Left lung (tissue), 14 donors: ENCODE data around the gene FGF22. TPM values are rescaled to one million over a fixed set of nuclear protein-coding genes. Genes with fewer than 3 reads are reported as not detected.

Source experiments
- ATAC-seq: fragments of 200-7000 bp; cut with Tn5 transposase; one replicate; pipeline ENCODE4 v1.9.1; 2020; ENCODE audit warnings: moderate library complexity
- DNase-seq, 4 donors: peaks; one replicate each; pipeline ENCODE4 v3.0.0-alpha.2; 2013 to 2020
- H3K27ac ChIP-seq, 2 donors: fragments of 200-600 bp; sonication (generic) in 1 of 2; one replicate each; pipeline versions ENCODE4 v1.5.0 to v1.8.0; 2020 to 2021
- H3K27me3 ChIP-seq, 2 donors: fragments of 200-600 bp; sonication (generic) in 1 of 2; one replicate each; pipeline versions ENCODE4 v1.5.0 to v1.8.0; 2020 to 2021
- H3K36me3 ChIP-seq, 2 donors: fragments of 200-600 bp; sonication (generic) in 1 of 2; one replicate each; pipeline versions ENCODE4 v1.5.0 to v1.8.0; 2020 to 2021
- H3K4me1 ChIP-seq, 2 donors: fragments of 200-600 bp; one replicate each; pipeline ENCODE4 v1.8.0; 2021
- H3K4me3 ChIP-seq, 2 donors: fragments of 200-600 bp; sonication (generic) in 1 of 2; one replicate each; pipeline versions ENCODE4 v1.5.0 to v1.8.0; 2020 to 2021; ENCODE audit warnings: mild to moderate bottlenecking in 1 of 2
- H3K9me3 ChIP-seq, 2 donors: fragments of 200-600 bp; sonication (generic) in 1 of 2; one replicate each; pipeline versions ENCODE4 v1.5.0 to v1.8.0; 2020 to 2021
- CTCF ChIP-seq, 2 donors: fragments of 200-600 bp; sonication (generic) in 1 of 2; IDR thresholded peaks; one replicate each; pipeline versions ENCODE4 v1.5.0 to v1.8.0; 2021; ENCODE audit warnings: antibody characterized with exemption in 2 of 2
- intact Hi-C, 2 donors: fragments of 100-400 bp; cut with DNase I; formaldehyde crosslinking; loops; one replicate each; pipeline versions ENCODE4 v1.11.2 to v1.14.2; 2022
- long read RNA-seq, 12 donors: library from polyadenylated mRNA in 2 of 12; unstranded in 2 of 12; transcript quantifications; one replicate each; pipeline ENCODE4 v2.0.0 and lab custom pipeline, GENCODE V29; 2019 to 2026
- polyA plus RNA-seq, 6 donors: library from polyadenylated mRNA; unstranded; fragments of 120-200 nt; gene quantifications; one replicate each; pipeline ENCODE4 v1.2.1, GENCODE V29; 2013; ENCODE audit not compliant: insufficient read length in 6 of 6
- total RNA-seq, 2 donors: library from RNA; stranded (reverse); fragmentation: NEBNext Ultra II Directional; extraction: Animal tissue kit (Norgen Biotek cat#: 25700); gene quantifications; one replicate each; pipeline ENCODE4 v1.2.1, GENCODE V29; 2021
- donor health status: DM: no; HTN: yes; CAD: no.
- donor health status: DM: no; HTN: no; CAD: no.

FGF22 gene
- total RNA-seq (under 1 TPM; 0.21 to 0.29 TPM), polyA plus RNA-seq (under 1 TPM; 0.22 to 0.48 (median 0.35) TPM)
- long read RNA-seq, donor 1, result 0 reads
- long read RNA-seq, donor 2, result 0 reads
- long read RNA-seq, donor 3, result 0 reads
- long read RNA-seq, donor 4, result 0 reads
- long read RNA-seq, donor 5, result 0 reads
- long read RNA-seq, donor 6, result 0 reads
- long read RNA-seq, donor 7, result 0 reads
- long read RNA-seq, donor 8, partial matches to known transcripts, result 0 of 2 reads
- long read RNA-seq, donor 8, other reads (novel, unspliced or antisense), result 0 of 2 reads
- long read RNA-seq, donor 9, result 0 reads
- long read RNA-seq, donor 10, result 0 reads
- long read RNA-seq, donor 11, result 0 reads
- long read RNA-seq, donor 12, result 0 reads

GRCh38 chr19:639253-640160, at the start of gene FGF22:
Gene FGF22 (plus strand): TSS chr19:639879. CDS start chr19:639926, 47 bp downstream.
- Histone ChIP-seq H3K27me3 (peaks cover 0 to 21% of the 10 kb centered on the region in 2 donors), H3K4me1 (peaks cover 8 to 18% of the 10 kb centered on the region in 2 donors), H3K4me3 (peak within 1 kb of the TSS; percentile 18 to 34), H3K27ac (no peak within 1 kb of the TSS), H3K36me3 (peaks cover 0 to 12% of the 10 kb centered on the region in 2 donors), H3K9me3 (no peaks in the 10 kb centered on the region)
- ATAC-seq (peak; percentile 96), DNase-seq (peak; percentile 62 to 95 (median 88))
- no peak for TF ChIP-seq CTCF (IDR thresholded peaks at IDR 0.05)
- intact Hi-C loops, result no loop called here

GRCh38 chr19:590396-590745, 49.3 kb upstream of the FGF22 start:
- TF ChIP-seq CTCF (IDR thresholded peaks at IDR 0.05), result no peak
- peak in 1 of 4 donors; percentile 64 for DNase-seq
- H3K4me3 ChIP-seq, result no peak overlapping the region
- H3K4me1 ChIP-seq, result peaks cover 0 to 21% of the 10 kb centered on the region in 2 donors
- no peak for ATAC-seq
- H3K36me3 ChIP-seq, result no peaks in the 10 kb centered on the region
- intact Hi-C loops, result no loop called here
- no peaks in the 10 kb centered on the region for H3K9me3 ChIP-seq
- H3K27ac ChIP-seq, result no peak overlapping the region
- H3K27me3 ChIP-seq, result peaks cover 33 to 94% of the 10 kb centered on the region in 2 donors

- Histone ChIP-seq H3K4me1 (peaks cover 0 to 21% of the 10 kb centered on the region in 2 donors), H3K4me3 (no peak overlapping the region), H3K9me3 (no peaks in the 10 kb centered on the region), H3K27me3 (peaks cover 33 to 94% of the 10 kb centered on the region in 2 donors), H3K27ac (no peak overlapping the region), H3K36me3 (no peaks in the 10 kb centered on the region)
- intact Hi-C loops, result no loop called here
- DNase-seq (peak in 1 of 4 donors; percentile 72), ATAC-seq (no peak)
- no peak for TF ChIP-seq CTCF (IDR thresholded peaks at IDR 0.05)
Observed at GRCh38 chr19:590750-591098, 49.0 kb upstream of the FGF22 start.

- TF ChIP-seq CTCF (IDR thresholded peaks at IDR 0.05), result no peak
- H3K27ac ChIP-seq, result no peak overlapping the region
- H3K4me1 ChIP-seq, result peaks cover 0 to 21% of the 10 kb centered on the region in 2 donors
- peak; percentile 67 for ATAC-seq
- peaks cover 33 to 93% of the 10 kb centered on the region in 2 donors for H3K27me3 ChIP-seq
- H3K4me3 ChIP-seq, result no peak overlapping the region
- intact Hi-C loops, result no loop called here
- no peaks in the 10 kb centered on the region for H3K9me3 ChIP-seq
- peak in 2 of 4 donors; percentile 36 to 70 for DNase-seq
- H3K36me3 ChIP-seq, result no peaks in the 10 kb centered on the region
Observed at GRCh38 chr19:591099-591958, 48.4 kb upstream of the FGF22 start.
